Endothelial cell of umbilical vein (primary cell): ENCODE results near the gene SIX1. TPM values are rescaled to one million over a fixed set of nuclear protein-coding genes. Genes with fewer than 3 reads are reported as not detected.

ENCODE experiments used
- BruUV-seq: library from RNA; stranded (reverse); fragments of 400-500 nt; replicated peaks from 2 replicates; lab custom pipeline; 2021; lab: Mats Ljungman, UMichigan
- CTCF ChIA-PET: fragments of 300-600, 350-600 bp; sonication (Branson Sonifier 250); formaldehyde crosslinking; loops from one replicate; lab custom pipeline; 2021; ENCODE audit warnings: antibody characterized with exemption, inconsistent platforms; lab: Charles Lee
- POLR2A ChIA-PET: fragments of 300-600, 350-600 bp; sonication (Branson Sonifier 250); formaldehyde crosslinking; loops from one replicate; lab custom pipeline; 2021; ENCODE audit warnings: antibody characterized with exemption, inconsistent platforms; lab: Charles Lee
- DNase-seq: peaks from one replicate; pipeline ENCODE4 v3.0.0-alpha.2; 2011; ENCODE audit warnings: low read depth, low spot score
- FAIRE-seq: peaks from 2 replicates; lab custom pipeline; 2011; peaks lifted over from hg19 to GRCh38; lab: Jason Lieb, UNC
- H2AFZ ChIP-seq: 2 replicates; pipeline ENCODE4 v1.6.0; 2012; ENCODE audit warnings: low read depth, low read length, control low read depth, inconsistent platforms
- H3K27ac ChIP-seq: 2 replicates; pipeline ENCODE4 v1.5.1; 2011; ENCODE audit warnings: low read depth, mild to moderate bottlenecking, control low read depth, low read length, moderate library complexity; ENCODE audit not compliant: insufficient read depth
- H3K27me3 ChIP-seq, 2 experiments: 2 replicates each; pipeline versions ENCODE4 v1.6.0 to v1.6.1; 2011; ENCODE audit warnings: low read length in 2 of 2, mixed read lengths in 1 of 2; ENCODE audit not compliant: control insufficient read depth in 2 of 2, insufficient read depth in 2 of 2
- H3K36me3 ChIP-seq, 2 experiments: 2 replicates in 1 of 2; 3 replicates in 1 of 2; pipeline ENCODE4 v1.5.1; 2011; ENCODE audit warnings: low read length in 2 of 2, mild to moderate bottlenecking in 1 of 2, moderate library complexity in 1 of 2; ENCODE audit not compliant: control insufficient read depth in 2 of 2, insufficient read depth in 2 of 2; ENCODE audit errors: extremely low read depth in 1 of 2
- H3K4me1 ChIP-seq: 3 replicates; pipeline ENCODE4 v1.5.1; 2011; ENCODE audit warnings: mild to moderate bottlenecking, low read length; ENCODE audit not compliant: control insufficient read depth, insufficient read depth; ENCODE audit errors: extremely low read depth
- H3K4me2 ChIP-seq: 2 replicates; pipeline ENCODE4 v1.6.1; 2011; ENCODE audit warnings: low read length, control low read depth, mixed read lengths; ENCODE audit not compliant: insufficient read depth
- H3K4me3 ChIP-seq, 3 experiments: fragments of 200-600 bp in 1 of 3; sonication (generic), shearing (Covaris generic) in 1 of 3; replicated peaks in 1 of 3; 2 replicates each; pipeline ENCODE4 v1.5.1; 2011 to 2016; ENCODE audit warnings: control low read depth in 3 of 3, low read length in 3 of 3, mild to moderate bottlenecking in 2 of 3, inconsistent platforms in 1 of 3, low read depth in 1 of 3, moderate library complexity in 1 of 3; ENCODE audit not compliant: insufficient read depth in 1 of 3
- H3K79me2 ChIP-seq: 2 replicates; pipeline ENCODE4 v1.6.0; 2012; ENCODE audit warnings: low read length, inconsistent platforms; ENCODE audit not compliant: control insufficient read depth, insufficient read depth
- H3K9ac ChIP-seq: replicated peaks from 2 replicates; pipeline ENCODE3; 2011; ENCODE audit warnings: low read length, control low read depth; ENCODE audit not compliant: insufficient read depth; ENCODE audit errors: extremely low read depth
- H3K9me1 ChIP-seq: replicated peaks from 3 replicates; pipeline ENCODE4 v1.6.0; 2011; ENCODE audit warnings: mild to moderate bottlenecking, low read length; ENCODE audit not compliant: control insufficient read depth, insufficient read depth; ENCODE audit errors: extremely low read depth
- H3K9me3 ChIP-seq: replicated peaks from 2 replicates; pipeline ENCODE4 v1.5.1; 2012; ENCODE audit warnings: low read length, inconsistent platforms; ENCODE audit not compliant: control insufficient read depth, insufficient read depth
- H4K20me1 ChIP-seq: replicated peaks from 2 replicates; pipeline ENCODE3; 2011; ENCODE audit warnings: mild to moderate bottlenecking, low read length; ENCODE audit not compliant: control insufficient read depth, insufficient read depth; ENCODE audit errors: extremely low read depth
- EZH2 ChIP-seq: IDR thresholded peaks from 2 replicates; pipeline ENCODE4 v1.6.1; 2012; ENCODE audit warnings: borderline replicate concordance, low read depth, mild to moderate bottlenecking, moderate library complexity, low read length, inconsistent platforms; ENCODE audit not compliant: severe bottlenecking
- GATA2 ChIP-seq: IDR thresholded peaks from 2 replicates; pipeline ENCODE4 v1.7.0; 2011; ENCODE audit warnings: low read depth, mild to moderate bottlenecking, moderate library complexity, mixed read lengths, low read length; ENCODE audit not compliant: insufficient read length, insufficient read depth
- POLR2A ChIP-seq: IDR thresholded peaks from 2 replicates; pipeline ENCODE4 v1.6.1; 2012; ENCODE audit warnings: low read depth, mild to moderate bottlenecking, control low read depth, low read length
- dilution Hi-C: fragments of 300-500 bp; cut with MboI; formaldehyde crosslinking; loops from one replicate; pipeline ENCODE4 v1.15.0; 2019; ENCODE audit warnings: low sequenced_read_pairs; ENCODE audit not compliant: extremely low pct_ligation_motif_present
- intact Hi-C: fragments of 100-400 bp; cut with micrococcal nuclease; formaldehyde crosslinking; loops from one replicate; pipeline ENCODE4 v1.10.0; 2022
- polyA plus RNA-seq, 4 experiments: library from polyadenylated mRNA; depleted of rRNA in 3 of 4; stranded (reverse) in 3 of 4; unstranded in 1 of 4; fragments of >200 nt; gene quantifications; 2 replicates each; pipeline versions ENCODE4 v1.2.1 to v1.2.3, GENCODE V29; 2011 to 2012; ENCODE audit warnings: missing spikeins in 1 of 4
- total RNA-seq: library from RNA; stranded (reverse); gene quantifications from 2 replicates; pipeline ENCODE4 v1.2.3, GENCODE V29; 2021
- TF ChIP-seq, protein P1 (sequence below), 2 donors: IDR thresholded peaks; 1 replicate in 1 of 2; 2 replicates in 1 of 2; pipeline ENCODE4 v1.5.1; 2011; ENCODE audit warnings: low read length in 2 of 2, mild to moderate bottlenecking in 2 of 2, moderate library complexity in 2 of 2, control low read depth in 1 of 2, inconsistent platforms in 1 of 2, low read depth in 1 of 2; ENCODE audit not compliant: insufficient read depth in 1 of 2; ENCODE audit errors: extremely low read depth in 1 of 2

SIX1 gene
- total and polyA plus RNA-seq, 2 donors (not counting 3 experiments of a cell fraction or from before 2014, with no cell fraction given) = 0.40 to 0.55 TPM

DNA sequence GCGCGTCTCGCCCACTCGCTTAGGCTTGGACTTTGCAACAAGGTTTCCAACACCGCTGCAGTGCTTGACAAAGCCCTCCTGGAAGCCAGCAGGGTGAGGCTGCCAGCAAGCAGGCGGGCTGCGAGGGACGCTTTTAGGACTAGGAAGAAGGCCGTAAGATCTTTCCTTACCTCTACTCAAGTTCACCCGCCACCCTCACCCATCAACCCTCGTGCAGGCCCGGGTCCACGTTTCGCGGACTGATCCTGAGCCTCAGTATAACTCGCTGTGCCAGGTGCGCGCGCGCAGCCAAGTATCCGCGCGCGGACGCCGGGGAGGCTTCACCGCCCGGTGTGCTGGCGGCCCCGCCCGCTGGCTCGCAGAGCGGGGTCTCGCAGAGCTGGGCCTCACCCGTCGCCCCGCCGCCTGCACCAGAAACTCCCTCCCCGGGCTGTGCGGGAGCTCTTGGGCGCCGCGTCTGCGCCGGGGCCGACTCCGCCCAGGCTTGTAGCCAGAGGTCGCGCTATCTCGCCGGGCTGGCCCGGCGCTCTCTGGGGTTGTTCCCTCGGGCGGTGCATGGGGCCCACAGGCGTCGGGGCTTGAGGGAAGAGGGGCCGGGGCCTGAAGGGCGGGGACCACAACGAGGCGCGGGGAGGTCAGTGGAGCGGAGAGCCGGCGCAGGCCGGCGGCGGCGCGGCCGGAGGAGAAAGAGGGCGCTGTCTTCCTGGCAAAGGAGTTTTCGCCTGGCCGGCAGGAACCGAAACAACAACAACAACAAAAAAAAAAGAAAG is 7.6 kb upstream of the SIX1 start:
- intact Hi-C loops = loop anchor here (1.0 to 2.0 kb wide), 6 partner anchors 66 to 595 kb away; partner anchors contain the start of genes SLC38A6 and TRMT5
- dilution Hi-C loops = no loop called here
- H3K9ac ChIP-seq = peak overlapping the region; percentile 57

More for the DNA sequence above, 7.6 kb upstream of the SIX1 start:
- Histone ChIP-seq H3K79me2 (no peaks in the 10 kb centered on the region), H4K20me1 (peaks cover 3% of the 10 kb centered on the region), H3K4me1 (peaks cover 10% of the 10 kb centered on the region), H2AFZ (peak overlapping the region; percentile 79), H3K4me3 (peak overlapping the region; percentile 22 to 64 (median 59)), H3K36me3 (no peaks in the 10 kb centered on the region), H3K27ac (peak overlapping the region; percentile 3), H3K4me2 (peak overlapping the region; percentile 87), H3K9me3 (no peaks in the 10 kb centered on the region), H3K27me3 (peaks cover 35 to 44% of the 10 kb centered on the region in 2 experiments), H3K9me1 (no peaks in the 10 kb centered on the region)
- POLR2A ChIA-PET = no interaction called here
- no TSS peak for BruUV-seq
- DNase-seq (peak; percentile 65), FAIRE-seq (peak; percentile 70)
- TF ChIP-seq, protein P1, sequence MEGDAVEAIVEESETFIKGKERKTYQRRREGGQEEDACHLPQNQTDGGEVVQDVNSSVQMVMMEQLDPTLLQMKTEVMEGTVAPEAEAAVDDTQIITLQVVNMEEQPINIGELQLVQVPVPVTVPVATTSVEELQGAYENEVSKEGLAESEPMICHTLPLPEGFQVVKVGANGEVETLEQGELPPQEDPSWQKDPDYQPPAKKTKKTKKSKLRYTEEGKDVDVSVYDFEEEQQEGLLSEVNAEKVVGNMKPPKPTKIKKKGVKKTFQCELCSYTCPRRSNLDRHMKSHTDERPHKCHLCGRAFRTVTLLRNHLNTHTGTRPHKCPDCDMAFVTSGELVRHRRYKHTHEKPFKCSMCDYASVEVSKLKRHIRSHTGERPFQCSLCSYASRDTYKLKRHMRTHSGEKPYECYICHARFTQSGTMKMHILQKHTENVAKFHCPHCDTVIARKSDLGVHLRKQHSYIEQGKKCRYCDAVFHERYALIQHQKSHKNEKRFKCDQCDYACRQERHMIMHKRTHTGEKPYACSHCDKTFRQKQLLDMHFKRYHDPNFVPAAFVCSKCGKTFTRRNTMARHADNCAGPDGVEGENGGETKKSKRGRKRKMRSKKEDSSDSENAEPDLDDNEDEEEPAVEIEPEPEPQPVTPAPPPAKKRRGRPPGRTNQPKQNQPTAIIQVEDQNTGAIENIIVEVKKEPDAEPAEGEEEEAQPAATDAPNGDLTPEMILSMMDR (IDR thresholded peaks at IDR 0.05; ENCODE audit: extremely low read depth in 1 of 2, insufficient read depth in 1 of 2, low read depth in 1 of 2, low read length in 2 of 2) = peak; percentile 39 to 59
- TF ChIP-seq GATA2 (no peak), POLR2A (no peak), EZH2 (no peak)
- CTCF ChIA-PET = interaction anchor here (0.6 to 4.2 kb wide), 21 partner anchors 8 to 597 kb away, joined by 3 to 24 read pairs (median 4); partner anchors contain the start of genes SIX1, SIX4, SLC38A6 and TRMT5
